ENCODE data around the gene LDB3. TPM values are rescaled to one million over a fixed set of nuclear protein-coding genes. Genes with fewer than 3 reads are reported as not detected.

LDB3 gene
- total RNA-seq, 1 experiment from 2014 or later, result 0.20 TPM

DNA sequence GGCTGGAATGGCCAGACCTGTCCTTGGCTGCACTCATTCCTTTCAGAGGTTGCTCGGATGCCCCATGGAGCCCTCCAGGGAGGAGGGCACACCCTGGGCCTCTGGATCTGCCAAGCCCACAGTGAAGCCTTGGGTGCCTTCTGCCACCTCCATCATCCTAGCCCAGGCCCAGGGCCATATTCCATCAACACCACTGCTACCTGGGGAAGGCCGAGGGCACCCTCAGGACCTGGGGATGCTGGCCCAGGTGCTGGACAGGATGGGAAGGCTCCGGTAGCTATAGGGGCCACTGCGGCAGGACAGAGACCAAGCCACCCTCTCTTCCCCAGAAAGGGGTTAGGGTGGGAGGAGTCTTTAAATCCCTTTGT is 13.2 kb upstream of the LDB3 start:
- Histone ChIP-seq H3K27ac (ENCODE audit: low read depth, low read length) (no peak overlapping the region), H3K79me2 (ENCODE audit: insufficient read depth, low read length) (no peaks in the 10 kb centered on the region), H3K9me2 (ENCODE audit: insufficient read depth) (no peaks in the 10 kb centered on the region), H3K9me3 (ENCODE audit: control insufficient read depth in 1 of 2, insufficient read depth in 1 of 2, low read depth in 1 of 2, low read length in 2 of 2) (no peaks in the 10 kb centered on the region), H4K20me1 (ENCODE audit: insufficient read depth) (no peaks in the 10 kb centered on the region), H3K9ac (ENCODE audit: low read length) (no peak overlapping the region), H3K4me2 (ENCODE audit: low read length) (no peak overlapping the region), H3K36me3 (ENCODE audit: control insufficient read depth in 1 of 2, insufficient read depth in 2 of 2, low read length in 2 of 2) (no peaks in the 10 kb centered on the region), H3K27me3 (ENCODE audit: insufficient read depth, low read length) (no peaks in the 10 kb centered on the region), H3K4me1 (ENCODE audit: control insufficient read depth in 1 of 2, insufficient read depth in 2 of 2, low read length in 2 of 2) (peaks cover 0 to 7% of the 10 kb centered on the region in 2 experiments; a peak in 1 of 4 replicates), H2AFZ (ENCODE audit: low read depth, low read length, poor library complexity, severe bottlenecking) (no peak overlapping the region), H3K4me3 (replicated peaks in 1 of 2; ENCODE audit: low read depth in 1 of 2, low read length in 2 of 2) (no peak overlapping the region)
- no peak for ATAC-seq
- TF ChIP-seq POLR2AphosphoS5 (IDR thresholded peaks at IDR 0.05; ENCODE audit: low read depth, low read length) (no peak), CBX3 (IDR thresholded peaks at IDR 0.05; ENCODE audit: low read depth) (no peak), SP1 (IDR thresholded peaks at IDR 0.05; ENCODE audit: low read depth) (no peak), RAD21 (IDR thresholded peaks at IDR 0.05; ENCODE audit: low read depth) (no peak), YY1 (IDR thresholded peaks at IDR 0.05; ENCODE audit: extremely low read depth, insufficient replicate concordance, low read depth, low read length) (no peak), ZFX (IDR thresholded peaks at IDR 0.05) (no peak), EZH2phosphoT487 (IDR thresholded peaks at IDR 0.05; ENCODE audit: borderline replicate concordance) (no peak), ELF1 (IDR thresholded peaks at IDR 0.05; ENCODE audit: borderline replicate concordance, low read depth) (no peak), SRF (IDR thresholded peaks at IDR 0.05; ENCODE audit: low read depth) (no peak)
- TF ChIP-seq, protein P1, sequence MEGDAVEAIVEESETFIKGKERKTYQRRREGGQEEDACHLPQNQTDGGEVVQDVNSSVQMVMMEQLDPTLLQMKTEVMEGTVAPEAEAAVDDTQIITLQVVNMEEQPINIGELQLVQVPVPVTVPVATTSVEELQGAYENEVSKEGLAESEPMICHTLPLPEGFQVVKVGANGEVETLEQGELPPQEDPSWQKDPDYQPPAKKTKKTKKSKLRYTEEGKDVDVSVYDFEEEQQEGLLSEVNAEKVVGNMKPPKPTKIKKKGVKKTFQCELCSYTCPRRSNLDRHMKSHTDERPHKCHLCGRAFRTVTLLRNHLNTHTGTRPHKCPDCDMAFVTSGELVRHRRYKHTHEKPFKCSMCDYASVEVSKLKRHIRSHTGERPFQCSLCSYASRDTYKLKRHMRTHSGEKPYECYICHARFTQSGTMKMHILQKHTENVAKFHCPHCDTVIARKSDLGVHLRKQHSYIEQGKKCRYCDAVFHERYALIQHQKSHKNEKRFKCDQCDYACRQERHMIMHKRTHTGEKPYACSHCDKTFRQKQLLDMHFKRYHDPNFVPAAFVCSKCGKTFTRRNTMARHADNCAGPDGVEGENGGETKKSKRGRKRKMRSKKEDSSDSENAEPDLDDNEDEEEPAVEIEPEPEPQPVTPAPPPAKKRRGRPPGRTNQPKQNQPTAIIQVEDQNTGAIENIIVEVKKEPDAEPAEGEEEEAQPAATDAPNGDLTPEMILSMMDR (IDR thresholded peaks at IDR 0.05 in 2 of 3, conservative IDR thresholded peaks at IDR 0.05 in 1 of 3; ENCODE audit: borderline replicate concordance in 1 of 3, insufficient read depth in 1 of 3, low read depth in 2 of 3, low read length in 2 of 3), result no peak
- TF ChIP-seq, protein P2, sequence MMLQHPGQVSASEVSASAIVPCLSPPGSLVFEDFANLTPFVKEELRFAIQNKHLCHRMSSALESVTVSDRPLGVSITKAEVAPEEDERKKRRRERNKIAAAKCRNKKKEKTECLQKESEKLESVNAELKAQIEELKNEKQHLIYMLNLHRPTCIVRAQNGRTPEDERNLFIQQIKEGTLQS (IDR thresholded peaks at IDR 0.05), result no peak
- TF ChIP-seq, protein P3, sequence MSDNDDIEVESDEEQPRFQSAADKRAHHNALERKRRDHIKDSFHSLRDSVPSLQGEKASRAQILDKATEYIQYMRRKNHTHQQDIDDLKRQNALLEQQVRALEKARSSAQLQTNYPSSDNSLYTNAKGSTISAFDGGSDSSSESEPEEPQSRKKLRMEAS (IDR thresholded peaks at IDR 0.05), result no peak
- TF ChIP-seq, protein P4, sequence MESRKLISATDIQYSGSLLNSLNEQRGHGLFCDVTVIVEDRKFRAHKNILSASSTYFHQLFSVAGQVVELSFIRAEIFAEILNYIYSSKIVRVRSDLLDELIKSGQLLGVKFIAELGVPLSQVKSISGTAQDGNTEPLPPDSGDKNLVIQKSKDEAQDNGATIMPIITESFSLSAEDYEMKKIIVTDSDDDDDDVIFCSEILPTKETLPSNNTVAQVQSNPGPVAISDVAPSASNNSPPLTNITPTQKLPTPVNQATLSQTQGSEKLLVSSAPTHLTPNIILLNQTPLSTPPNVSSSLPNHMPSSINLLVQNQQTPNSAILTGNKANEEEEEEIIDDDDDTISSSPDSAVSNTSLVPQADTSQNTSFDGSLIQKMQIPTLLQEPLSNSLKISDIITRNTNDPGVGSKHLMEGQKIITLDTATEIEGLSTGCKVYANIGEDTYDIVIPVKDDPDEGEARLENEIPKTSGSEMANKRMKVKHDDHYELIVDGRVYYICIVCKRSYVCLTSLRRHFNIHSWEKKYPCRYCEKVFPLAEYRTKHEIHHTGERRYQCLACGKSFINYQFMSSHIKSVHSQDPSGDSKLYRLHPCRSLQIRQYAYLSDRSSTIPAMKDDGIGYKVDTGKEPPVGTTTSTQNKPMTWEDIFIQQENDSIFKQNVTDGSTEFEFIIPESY (IDR thresholded peaks at IDR 0.05; ENCODE audit: extremely low read depth, insufficient replicate concordance, low read length), result no peak
- CTCF ChIA-PET, result no interaction called here
- POLR2A ChIA-PET, result interaction anchor here (0.7 kb wide), 1 partner anchor 1709 kb away, joined by 3 read pairs; no protein-coding TSS in a partner anchor
- BruUV-seq (replicated peaks), result no TSS peak
- DNase-seq (ENCODE audit: low read depth, low spot score), result no peak
- RAD21 ChIA-PET (ENCODE audit: low non-redundant PET in 1 of 2, low total read pairs in 2 of 2, uncharacterized antibody in 2 of 2, unreplicated experiment in 2 of 2), result no interaction called here
- intact Hi-C loops (cut with micrococcal nuclease), result no loop called here

Data from HCT116 (cell line).